SK-MEL-5 (cell line): ENCODE results near the gene FSD1L. TPM values are rescaled to one million over a fixed set of nuclear protein-coding genes. Genes with fewer than 3 reads are reported as not detected.

Experiments used
- total RNA-seq: library from RNA; depleted of rRNA; stranded (reverse); fragments of >200 nt; shearing (Covaris generic); gene quantifications from 2 replicates; pipeline ENCODE4 v1.2.3, GENCODE V29; 2014; rRNA removed

FSD1L gene
- total RNA-seq, 1 experiment from 2014 or later, result 2.5 TPM

Other genes with a start within 250 kb of the FSD1L start
- 140 and 141 TPM in 2 replicates for gene SLC44A1, start 203.4 kb upstream of the FSD1L start, total RNA-seq
- 12.7 and 17.5 TPM in 2 replicates for gene FKTN, start 110.1 kb downstream of the FSD1L start, total RNA-seq
- not detected in 2 replicates for gene TAL2, start 214.4 kb downstream of the FSD1L start, total RNA-seq
- 37.7 and 45.6 TPM in 2 replicates for gene TMEM38B, start 246.5 kb downstream of the FSD1L start, total RNA-seq